Suprapubic skin (tissue), 4 donors: ENCODE results near the gene TFF1. TPM values are rescaled to one million over a fixed set of nuclear protein-coding genes. Genes with fewer than 3 reads are reported as not detected.

ENCODE experiments used
- DNase-seq, 2 donors: peaks; one replicate each; pipeline ENCODE4 v3.0.0-alpha.2; 2019; ENCODE audit warnings: low spot score in 2 of 2
- H3K27ac ChIP-seq: fragments of 200-600 bp; sonication (generic); one replicate; pipeline ENCODE4 v1.5.1; 2019
- H3K27me3 ChIP-seq: fragments of 200-600 bp; sonication (generic); one replicate; pipeline ENCODE4 v1.5.1; 2019
- H3K36me3 ChIP-seq: fragments of 200-600 bp; sonication (generic); one replicate; pipeline ENCODE4 v1.5.1; 2019
- H3K4me1 ChIP-seq: fragments of 200-600 bp; sonication (generic); one replicate; pipeline ENCODE4 v1.5.1; 2019
- H3K4me3 ChIP-seq: fragments of 200-600 bp; sonication (generic); one replicate; pipeline ENCODE4 v1.5.1; 2019; ENCODE audit warnings: mild to moderate bottlenecking
- H3K9me3 ChIP-seq: fragments of 200-600 bp; sonication (generic); one replicate; pipeline ENCODE4 v1.5.1; 2019
- CTCF ChIP-seq, 2 donors: fragments of 200-600 bp in 1 of 2; fragments of 450-650 bp in 1 of 2; sonication (generic) in 1 of 2; IDR thresholded peaks; one replicate each; pipeline ENCODE4 v1.5.1; 2016 to 2019; ENCODE audit warnings: antibody characterized with exemption in 2 of 2, mild to moderate bottlenecking in 1 of 2, moderate library complexity in 1 of 2
- EP300 ChIP-seq: sonication (generic); formaldehyde crosslinking; IDR thresholded peaks from one replicate; pipeline ENCODE4 v1.6.1; 2017; ENCODE audit warnings: antibody characterized with exemption
- POLR2A ChIP-seq, 2 donors: fragments of 450-650 bp; IDR thresholded peaks; one replicate each; pipeline ENCODE4 v1.6.1; 2017; ENCODE audit warnings: antibody characterized with exemption in 2 of 2, mild to moderate bottlenecking in 2 of 2, moderate library complexity in 2 of 2
- POLR2AphosphoS5 ChIP-seq, 3 donors: sonication (generic); formaldehyde crosslinking; IDR thresholded peaks; one replicate each; pipeline ENCODE4 v1.6.1; 2017; ENCODE audit warnings: antibody characterized with exemption in 3 of 3
- WGBS: methylation state at CpG from one replicate; pipeline ENCODE4 v1.1.5; 2018; 5-methylcytosine and 5-hydroxymethylcytosine counted together
- total RNA-seq, 4 donors: library from RNA; depleted of rRNA; stranded (reverse); fragments of >200 nt; gene quantifications; one replicate each; pipeline ENCODE4 v1.1.0, GENCODE V29; 2016

TFF1 gene
- total RNA-seq, 4 donors from 2014 or later, result not detected

- Histone ChIP-seq H3K4me3 (no peak overlapping the region), H3K27me3 (no peaks in the 10 kb centered on the region), H3K9me3 (no peaks in the 10 kb centered on the region), H3K4me1 (no peaks in the 10 kb centered on the region), H3K36me3 (no peaks in the 10 kb centered on the region), H3K27ac (no peak overlapping the region)
- DNase-seq, result no peak
- TF ChIP-seq POLR2A (IDR thresholded peaks at IDR 0.05), result no peak
- WGBS, result 90% methylated on average over 2 of the region's 2 CpGs
These were observed 35.5 kb upstream of the TFF1 start for GRCh38 chr21:42401820-42402251.

DNA sequence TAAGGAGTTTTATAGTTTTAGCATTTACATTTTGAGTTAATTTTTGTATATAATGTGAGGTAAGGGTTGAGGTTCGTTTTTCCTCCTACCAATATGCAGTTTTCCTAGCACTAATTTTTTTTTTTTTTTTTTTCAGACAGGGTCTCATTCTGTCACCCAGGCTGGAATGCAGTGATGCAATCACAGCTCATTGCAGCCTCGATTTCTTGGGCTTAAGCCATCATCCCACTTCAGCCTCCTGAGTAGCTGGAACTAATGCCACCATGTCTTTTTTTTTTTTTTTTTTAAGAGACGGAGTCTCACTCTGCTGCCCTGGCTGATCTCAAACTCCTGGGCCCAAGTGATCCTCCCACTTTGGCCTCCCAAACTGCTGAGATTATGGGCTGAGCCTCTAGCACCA lies 34.8 kb upstream of the TFF1 start:
- Histone ChIP-seq H3K4me1 (no peaks in the 10 kb centered on the region), H3K9me3 (no peaks in the 10 kb centered on the region), H3K36me3 (no peaks in the 10 kb centered on the region), H3K27ac (no peak overlapping the region), H3K27me3 (no peaks in the 10 kb centered on the region), H3K4me3 (no peak overlapping the region)
- DNase-seq, result no peak
- 53% methylated on average over 3 of the region's 3 CpGs for WGBS
- TF ChIP-seq CTCF (IDR thresholded peaks at IDR 0.05) (no peak), POLR2A (IDR thresholded peaks at IDR 0.05) (no peak), POLR2AphosphoS5 (IDR thresholded peaks at IDR 0.05) (no peak), EP300 (no peak)

DNA sequence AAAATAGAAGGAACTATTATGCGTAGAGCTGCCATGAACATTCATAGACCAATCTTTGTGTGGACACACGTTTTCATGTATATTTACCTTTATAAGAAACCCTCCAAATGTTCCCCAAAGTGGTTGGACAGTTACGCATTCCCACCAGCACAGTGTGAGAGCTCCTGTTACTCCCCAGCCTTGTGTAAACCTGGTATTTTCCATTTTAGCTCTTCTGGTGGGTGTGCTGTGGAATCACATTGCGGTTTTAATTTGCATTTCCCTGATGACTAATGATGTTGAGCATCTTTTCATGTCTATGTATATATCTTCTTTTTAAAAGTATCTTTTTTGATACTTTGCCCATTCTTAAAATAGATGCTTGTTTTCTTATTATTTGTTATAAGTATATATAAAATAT lies 34.2 kb upstream of the TFF1 start:
- no peaks in the 10 kb centered on the region for H3K36me3 ChIP-seq
- no peak for DNase-seq
- TF ChIP-seq CTCF (IDR thresholded peaks at IDR 0.05), result no peak
- TF ChIP-seq POLR2A (IDR thresholded peaks at IDR 0.05), result no peak
- TF ChIP-seq EP300, result no peak
- no peak for TF ChIP-seq POLR2AphosphoS5 (IDR thresholded peaks at IDR 0.05)
- no peak overlapping the region for H3K4me3 ChIP-seq
- no peak overlapping the region for H3K27ac ChIP-seq
- H3K4me1 ChIP-seq, result no peaks in the 10 kb centered on the region
- WGBS, result 68% methylated on average over 4 of the region's 4 CpGs
- H3K27me3 ChIP-seq, result no peaks in the 10 kb centered on the region
- no peaks in the 10 kb centered on the region for H3K9me3 ChIP-seq

- Histone ChIP-seq H3K9me3 (no peaks in the 10 kb centered on the region), H3K4me3 (no peak overlapping the region), H3K27ac (no peak overlapping the region), H3K27me3 (no peaks in the 10 kb centered on the region), H3K36me3 (no peaks in the 10 kb centered on the region), H3K4me1 (no peaks in the 10 kb centered on the region)
- DNase-seq, result no peak
- 76% methylated on average over 12 of the region's 12 CpGs for WGBS
- TF ChIP-seq EP300 (no peak), POLR2AphosphoS5 (IDR thresholded peaks at IDR 0.05) (no peak), POLR2A (IDR thresholded peaks at IDR 0.05) (no peak), CTCF (IDR thresholded peaks at IDR 0.05) (no peak)
These were observed 32.2 kb upstream of the TFF1 start for GRCh38 chr21:42398436-42399028.

DNA sequence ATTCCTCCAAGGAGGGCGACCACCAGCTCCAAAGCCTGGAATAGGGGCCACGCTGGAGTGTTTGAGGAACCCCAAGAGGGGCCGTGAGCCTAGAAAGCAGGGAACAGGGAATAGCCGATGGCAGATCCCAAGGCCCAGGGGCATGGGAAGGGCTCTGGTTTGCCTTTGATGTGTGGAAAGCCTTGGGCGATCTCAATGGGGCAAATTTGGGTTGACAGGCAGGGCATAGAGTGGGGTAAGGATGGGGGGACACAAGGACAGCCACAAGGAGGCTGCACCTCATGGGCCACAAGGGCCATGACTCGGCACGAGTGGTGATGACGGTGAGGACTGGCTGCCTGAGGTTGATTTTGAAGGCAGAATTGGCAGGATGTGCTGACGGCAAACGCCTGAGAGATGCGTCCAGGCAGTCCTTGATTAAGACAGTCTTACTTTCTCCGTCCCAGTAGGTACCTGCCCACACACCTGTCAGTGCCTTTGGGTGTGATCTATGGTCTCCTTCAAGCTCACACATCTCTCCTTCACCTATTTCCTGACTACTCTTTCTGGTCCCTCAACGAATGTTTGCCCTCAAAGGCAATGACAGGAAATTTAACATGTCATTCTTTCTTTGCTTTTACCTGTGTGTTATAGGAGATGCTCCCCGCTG lies 31.5 kb upstream of the TFF1 start:
- peak in 1 of 2 donors; percentile 17 for DNase-seq

More for the DNA sequence above, 31.5 kb upstream of the TFF1 start:
- Histone ChIP-seq H3K4me3 (no peak overlapping the region), H3K27ac (no peak overlapping the region), H3K36me3 (no peaks in the 10 kb centered on the region), H3K4me1 (no peaks in the 10 kb centered on the region), H3K27me3 (no peaks in the 10 kb centered on the region), H3K9me3 (no peaks in the 10 kb centered on the region)
- TF ChIP-seq POLR2A (IDR thresholded peaks at IDR 0.05), result no peak
- TF ChIP-seq CTCF (IDR thresholded peaks at IDR 0.05), result no peak
- no peak for TF ChIP-seq POLR2AphosphoS5 (IDR thresholded peaks at IDR 0.05)
- TF ChIP-seq EP300, result no peak
- 85% methylated on average over 14 of the region's 14 CpGs for WGBS
